ENCODE results near the gene SH3RF3.

The SH3RF3 gene

GRCh38 chr2:109527846-109528705 lies 399.1 kb downstream of the SH3RF3 start:
- H3K9ac ChIP-seq (ENCODE audit: low read length), result no peak overlapping the region
- H3K27me3 ChIP-seq (ENCODE audit: insufficient read depth, low read length), result no peaks in the 10 kb centered on the region
- H3K4me2 ChIP-seq (ENCODE audit: low read length), result no peak overlapping the region
- H3K4me3 ChIP-seq (ENCODE audit: low read depth, low read length), result no peak overlapping the region
- H3K14ac ChIP-seq (ENCODE audit: low read length), result no peak overlapping the region
- H4K91ac ChIP-seq (ENCODE audit: low read depth, low read length), result peak overlapping the region; percentile 20
- no peak overlapping the region for H3K18ac ChIP-seq (ENCODE audit: low read length)
- no peak overlapping the region for H2AK5ac ChIP-seq (ENCODE audit: low read length)
- peaks cover 11 to 20% of the 10 kb centered on the region in 2 experiments for H3K4me1 ChIP-seq (ENCODE audit: control insufficient read depth in 1 of 2, insufficient read depth in 2 of 2, low read length in 2 of 2)
- no peak overlapping the region for H2BK120ac ChIP-seq (ENCODE audit: insufficient read depth, low read length, poor library complexity)
- peaks cover 3% of the 10 kb centered on the region for H3K9me3 ChIP-seq (ENCODE audit: insufficient read depth, low read depth, low read length)
- no peaks in the 10 kb centered on the region for H3K79me2 ChIP-seq (ENCODE audit: control insufficient read depth, insufficient read depth, low read length, poor library complexity)
- no peak overlapping the region for H3K23ac ChIP-seq (ENCODE audit: low read length)
- H3K36me3 ChIP-seq (ENCODE audit: control insufficient read depth in 1 of 2, insufficient read depth in 2 of 2, low read length in 2 of 2), result no peaks in the 10 kb centered on the region
- no peak overlapping the region for H4K8ac ChIP-seq (ENCODE audit: low read depth, low read length)
- no peak overlapping the region for H2BK12ac ChIP-seq (ENCODE audit: low read length)
- no peak overlapping the region for H4K12ac ChIP-seq (ENCODE audit: low read depth, low read length)
- H3K4ac ChIP-seq (ENCODE audit: low read depth, low read length), result no peak overlapping the region
- H2BK5ac ChIP-seq (ENCODE audit: low read depth, low read length, poor library complexity), result no peak overlapping the region
- H3K79me1 ChIP-seq (ENCODE audit: low read length), result peaks cover 2% of the 10 kb centered on the region
- DNase-seq, result peak; percentile 89 to 92
- no peak overlapping the region for H2AFZ ChIP-seq (ENCODE audit: insufficient read depth, low read length, poor library complexity)
- H3K27ac ChIP-seq (ENCODE audit: low read depth, low read length), result no peak overlapping the region
- WGBS (ENCODE audit: extremely low coverage, insufficient coverage, insufficient read length), result no CpG with 5 or more reads among the region's 16 CpGs

DNA sequence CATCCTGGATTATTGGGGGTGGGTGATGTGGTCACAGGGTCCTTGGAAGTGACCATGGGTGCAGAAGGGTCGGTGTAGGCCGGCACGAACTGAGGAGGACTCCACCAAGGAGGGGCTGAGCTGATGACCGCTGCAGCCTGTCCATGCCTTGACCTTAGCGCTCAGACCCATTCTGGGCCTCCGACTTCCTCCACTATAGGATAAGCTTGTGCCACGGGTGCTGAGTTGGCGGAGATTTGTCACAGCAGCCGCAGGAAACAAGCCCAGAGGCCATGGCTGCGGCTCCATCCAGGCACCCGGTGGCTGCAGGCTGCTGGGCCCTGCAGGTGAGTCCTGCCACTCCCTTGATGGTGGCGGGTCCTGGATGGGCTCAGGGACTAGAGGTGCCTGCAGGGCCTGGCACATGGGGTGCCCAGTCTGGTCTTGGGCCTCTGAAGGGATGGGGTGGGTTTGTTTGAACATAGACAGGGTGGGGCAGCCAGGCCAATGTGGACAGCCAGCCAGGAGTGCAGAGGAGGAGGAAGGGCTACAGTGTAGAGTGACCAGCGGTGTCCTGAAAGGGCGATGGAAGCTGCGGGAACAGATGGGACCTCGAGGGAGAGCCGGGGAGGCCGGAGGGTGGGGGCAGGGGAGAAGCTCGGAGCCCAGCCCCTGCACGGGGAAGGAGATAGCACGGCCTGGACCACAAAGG lies 400.0 kb downstream of the SH3RF3 start:
- Histone ChIP-seq H3K23ac (ENCODE audit: low read length) (no peak overlapping the region), H3K4me3 (ENCODE audit: low read depth, low read length) (no peak overlapping the region), H3K4ac (ENCODE audit: low read depth, low read length) (no peak overlapping the region), H3K27me3 (ENCODE audit: insufficient read depth, low read length) (no peaks in the 10 kb centered on the region), H3K27ac (ENCODE audit: low read depth, low read length) (no peak overlapping the region), H3K4me1 (ENCODE audit: control insufficient read depth in 1 of 2, insufficient read depth in 2 of 2, low read length in 2 of 2) (peaks cover 13 to 20% of the 10 kb centered on the region in 2 experiments), H3K79me2 (ENCODE audit: control insufficient read depth, insufficient read depth, low read length, poor library complexity) (no peaks in the 10 kb centered on the region), H2AK5ac (ENCODE audit: low read length) (no peak overlapping the region), H3K14ac (ENCODE audit: low read length) (no peak overlapping the region), H3K9me3 (ENCODE audit: insufficient read depth, low read depth, low read length) (peaks cover 3% of the 10 kb centered on the region), H3K79me1 (ENCODE audit: low read length) (peaks cover 2% of the 10 kb centered on the region), H2AFZ (ENCODE audit: insufficient read depth, low read length, poor library complexity) (no peak overlapping the region), H2BK5ac (ENCODE audit: low read depth, low read length, poor library complexity) (no peak overlapping the region), H3K4me2 (ENCODE audit: low read length) (no peak overlapping the region), H3K9ac (ENCODE audit: low read length) (no peak overlapping the region), H3K36me3 (ENCODE audit: control insufficient read depth in 1 of 2, insufficient read depth in 2 of 2, low read length in 2 of 2) (no peaks in the 10 kb centered on the region), H3K18ac (ENCODE audit: low read length) (no peak overlapping the region), H4K12ac (ENCODE audit: low read depth, low read length) (no peak overlapping the region), H4K91ac (ENCODE audit: low read depth, low read length) (peak overlapping the region; percentile 42), H2BK12ac (ENCODE audit: low read length) (no peak overlapping the region), H2BK120ac (ENCODE audit: insufficient read depth, low read length, poor library complexity) (no peak overlapping the region), H4K8ac (ENCODE audit: low read depth, low read length) (no peak overlapping the region)
- WGBS (ENCODE audit: extremely low coverage, insufficient coverage, insufficient read length), result no CpG with 5 or more reads among the region's 21 CpGs
- peak; percentile 93 to 96 for DNase-seq

DNA sequence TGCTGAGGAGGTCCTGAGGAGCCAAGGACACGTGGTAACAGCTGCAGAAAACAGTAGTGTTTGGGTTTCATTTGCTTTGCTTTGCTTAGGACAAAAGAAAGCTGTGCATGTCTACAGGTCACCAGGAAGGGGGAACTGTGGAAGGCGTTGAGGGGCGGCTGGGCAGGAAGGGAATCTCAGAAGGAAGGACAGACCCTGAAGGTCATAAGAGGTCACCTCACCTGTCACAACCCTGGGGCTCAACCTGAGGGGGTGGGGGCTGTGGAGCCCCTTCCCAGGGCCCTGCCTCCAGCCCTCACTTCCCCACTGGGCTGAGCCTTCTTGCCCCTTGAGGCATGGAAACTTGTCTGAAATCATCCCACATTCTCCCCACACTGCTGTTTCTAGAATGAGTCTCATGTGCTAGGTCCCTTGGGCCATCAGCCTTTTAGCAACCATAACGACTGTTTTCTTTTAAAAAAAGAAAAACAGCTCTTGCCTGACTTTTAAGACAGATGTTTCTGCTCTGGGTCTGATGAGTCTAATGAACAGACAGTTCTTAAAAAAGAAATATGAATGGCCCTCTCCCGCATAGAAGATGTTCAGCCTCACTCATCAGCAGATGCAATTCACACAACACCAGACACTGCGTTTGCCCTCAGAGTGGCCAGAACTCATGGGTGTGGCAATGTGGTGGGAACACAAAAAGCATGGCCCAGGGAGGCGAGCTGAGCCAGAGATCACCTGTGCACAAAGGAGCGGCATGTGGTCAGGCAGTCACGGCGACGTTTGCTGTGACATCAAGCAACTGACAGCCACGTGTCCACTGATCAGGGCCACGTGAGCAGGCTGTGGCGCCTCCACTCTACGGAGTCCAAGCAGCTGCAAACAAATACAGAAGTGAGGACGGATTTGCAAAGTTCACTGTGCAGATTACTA lies 400.8 kb downstream of the SH3RF3 start:
- H3K4ac ChIP-seq (ENCODE audit: low read depth, low read length), result no peak overlapping the region
- no peak overlapping the region for H3K14ac ChIP-seq (ENCODE audit: low read length)
- no peak overlapping the region for H3K18ac ChIP-seq (ENCODE audit: low read length)
- peak overlapping the region; percentile 11 for H2BK5ac ChIP-seq (ENCODE audit: low read depth, low read length, poor library complexity)
- no peak overlapping the region for H2AFZ ChIP-seq (ENCODE audit: insufficient read depth, low read length, poor library complexity)
- peaks cover 14 to 21% of the 10 kb centered on the region in 2 experiments for H3K4me1 ChIP-seq (ENCODE audit: control insufficient read depth in 1 of 2, insufficient read depth in 2 of 2, low read length in 2 of 2)
- H3K27me3 ChIP-seq (ENCODE audit: insufficient read depth, low read length), result no peaks in the 10 kb centered on the region
- H4K91ac ChIP-seq (ENCODE audit: low read depth, low read length), result peak overlapping the region; percentile 42
- no peaks in the 10 kb centered on the region for H3K79me2 ChIP-seq (ENCODE audit: control insufficient read depth, insufficient read depth, low read length, poor library complexity)
- H2BK120ac ChIP-seq (ENCODE audit: insufficient read depth, low read length, poor library complexity), result no peak overlapping the region
- H3K27ac ChIP-seq (ENCODE audit: low read depth, low read length), result no peak overlapping the region
- H3K79me1 ChIP-seq (ENCODE audit: low read length), result peaks cover 2% of the 10 kb centered on the region
- no peak overlapping the region for H4K12ac ChIP-seq (ENCODE audit: low read depth, low read length)
- no peak overlapping the region for H3K4me2 ChIP-seq (ENCODE audit: low read length)
- no peak overlapping the region for H2AK5ac ChIP-seq (ENCODE audit: low read length)
- H3K4me3 ChIP-seq (ENCODE audit: low read depth, low read length), result no peak overlapping the region
- no CpG with 5 or more reads among the region's 16 CpGs for WGBS (ENCODE audit: extremely low coverage, insufficient coverage, insufficient read length)
- peaks cover 3% of the 10 kb centered on the region for H3K9me3 ChIP-seq (ENCODE audit: insufficient read depth, low read depth, low read length)
- no peak overlapping the region for H4K8ac ChIP-seq (ENCODE audit: low read depth, low read length)
- H3K23ac ChIP-seq (ENCODE audit: low read length), result no peak overlapping the region
- no peak overlapping the region for H2BK12ac ChIP-seq (ENCODE audit: low read length)
- no peak overlapping the region for H3K9ac ChIP-seq (ENCODE audit: low read length)
- H3K36me3 ChIP-seq (ENCODE audit: control insufficient read depth in 1 of 2, insufficient read depth in 2 of 2, low read length in 2 of 2), result no peaks in the 10 kb centered on the region
- no peak for DNase-seq

- no peak overlapping the region for H2AFZ ChIP-seq (ENCODE audit: insufficient read depth, low read length, poor library complexity)
- H3K79me1 ChIP-seq (ENCODE audit: low read length), result peaks cover 2% of the 10 kb centered on the region
- H4K8ac ChIP-seq (ENCODE audit: low read depth, low read length), result no peak overlapping the region
- no peak overlapping the region for H3K23ac ChIP-seq (ENCODE audit: low read length)
- H3K4me3 ChIP-seq (ENCODE audit: low read depth, low read length), result no peak overlapping the region
- no peak for DNase-seq
- H3K27me3 ChIP-seq (ENCODE audit: insufficient read depth, low read length), result no peaks in the 10 kb centered on the region
- no peak overlapping the region for H3K4ac ChIP-seq (ENCODE audit: low read depth, low read length)
- H3K36me3 ChIP-seq (ENCODE audit: control insufficient read depth in 1 of 2, insufficient read depth in 2 of 2, low read length in 2 of 2), result no peaks in the 10 kb centered on the region
- H2BK12ac ChIP-seq (ENCODE audit: low read length), result no peak overlapping the region
- H3K18ac ChIP-seq (ENCODE audit: low read length), result no peak overlapping the region
- WGBS (ENCODE audit: extremely low coverage, insufficient coverage, insufficient read length), result no CpG with 5 or more reads among the region's 6 CpGs
- no peak overlapping the region for H3K27ac ChIP-seq (ENCODE audit: low read depth, low read length)
- H3K79me2 ChIP-seq (ENCODE audit: control insufficient read depth, insufficient read depth, low read length, poor library complexity), result no peaks in the 10 kb centered on the region
- no peak overlapping the region for H2AK5ac ChIP-seq (ENCODE audit: low read length)
- H3K4me1 ChIP-seq (ENCODE audit: control insufficient read depth in 1 of 2, insufficient read depth in 2 of 2, low read length in 2 of 2), result peaks cover 20 to 30% of the 10 kb centered on the region in 2 experiments
- no peak overlapping the region for H2BK120ac ChIP-seq (ENCODE audit: insufficient read depth, low read length, poor library complexity)
- peaks cover 6% of the 10 kb centered on the region for H3K9me3 ChIP-seq (ENCODE audit: insufficient read depth, low read depth, low read length)
- H4K12ac ChIP-seq (ENCODE audit: low read depth, low read length), result no peak overlapping the region
- H3K4me2 ChIP-seq (ENCODE audit: low read length), result no peak overlapping the region
- no peak overlapping the region for H3K14ac ChIP-seq (ENCODE audit: low read length)
- H4K91ac ChIP-seq (ENCODE audit: low read depth, low read length), result no peak overlapping the region
- H3K9ac ChIP-seq (ENCODE audit: low read length), result no peak overlapping the region
- H2BK5ac ChIP-seq (ENCODE audit: low read depth, low read length, poor library complexity), result no peak overlapping the region
Measured at GRCh38 chr2:109530712-109531111, 401.7 kb downstream of the SH3RF3 start.

Measured in trophoblast cell (in vitro differentiated cells and primary cell).